Right ventricle myocardium superior (tissue), 1 donor: ENCODE measurements around the gene MYO1B. TPM values are rescaled to one million over a fixed set of nuclear protein-coding genes. Genes with fewer than 3 reads are reported as not detected.

Source experiments
- ATAC-seq: fragments of 200-7000 bp; cut with Tn5 transposase; one replicate; pipeline ENCODE4 v1.9.1; 2020; ENCODE audit warnings: mild to moderate bottlenecking; ENCODE audit not compliant: poor library complexity
- DNase-seq: peaks from one replicate; pipeline ENCODE4 v3.0.0-alpha.2; 2020
- intact Hi-C: fragments of 100-400 bp; cut with DNase I; formaldehyde crosslinking; loops from one replicate; pipeline ENCODE4 v1.11.2; 2022
- total RNA-seq: library from RNA; stranded (reverse); fragmentation: NEBNext Ultra II Directional; extraction: Animal tissue kit (Norgen Biotek cat#: 25700); gene quantifications from one replicate; pipeline ENCODE4 v1.2.1, GENCODE V29; 2021
- donor health status: DM: no; HTN: yes; CAD: no; lungs with severe emphysema.

The MYO1B gene
- total RNA-seq, 1 donor from 2014 or later: 16.8 TPM

- ATAC-seq: no peak
- intact Hi-C loops: no loop called here
- no peak for DNase-seq
These were observed 35.9 kb downstream of the MYO1B start for GRCh38 chr2:191280834-191281756.

DNA sequence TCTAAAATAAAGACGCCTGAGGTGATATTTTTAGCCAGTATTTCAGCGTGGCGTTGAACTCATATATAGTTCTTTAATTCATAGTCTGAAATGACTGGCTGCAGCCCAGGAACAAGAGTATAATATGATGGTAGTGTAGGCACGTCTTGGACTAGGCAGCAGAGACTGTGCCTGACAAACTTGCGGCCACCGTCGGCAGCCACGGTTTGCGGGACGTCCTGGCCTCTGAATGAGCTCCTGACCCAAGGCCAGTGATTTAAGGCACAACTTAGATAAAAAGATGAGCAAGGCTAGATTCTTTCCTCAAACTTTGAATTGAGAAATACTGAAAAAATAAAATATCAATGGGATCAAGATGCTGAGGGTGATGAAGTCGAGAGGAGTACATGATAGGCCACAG lies 40.0 kb downstream of the MYO1B start:
- intact Hi-C loops: no loop called here
- no peak for ATAC-seq

GRCh38 chr2:191287820-191288219 lies 42.6 kb downstream of the MYO1B start:
- no peak for DNase-seq
- intact Hi-C loops: no loop called here
- ATAC-seq: no peak

More for the DNA sequence above, 40.0 kb downstream of the MYO1B start:
- DNase-seq: no peak

- intact Hi-C loops: no loop called here
- no peak for ATAC-seq
- no peak for DNase-seq
These were observed 43.8 kb downstream of the MYO1B start for GRCh38 chr2:191289049-191289448.

DNA sequence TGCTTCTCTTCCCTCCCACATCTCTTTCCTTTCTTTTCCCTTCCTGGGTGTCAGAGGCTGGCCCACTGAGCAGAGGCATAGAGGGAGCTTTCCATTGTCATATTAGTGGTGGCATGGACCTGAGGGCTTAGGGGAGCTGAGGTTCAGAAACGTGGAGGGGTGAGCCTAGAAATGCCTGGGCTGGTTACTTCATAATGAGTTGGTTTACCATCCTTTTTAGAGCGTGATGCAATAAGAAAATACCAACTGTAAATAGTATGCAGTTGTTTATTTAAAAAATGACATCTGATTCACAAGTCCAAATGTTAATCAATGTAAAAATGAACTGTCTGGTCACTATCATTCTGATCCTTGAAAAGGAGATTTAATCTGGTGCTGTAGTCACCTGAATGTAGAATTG lies 46.3 kb downstream of the MYO1B start:
- no peak for DNase-seq
- ATAC-seq: no peak
- intact Hi-C loops: no loop called here

DNA sequence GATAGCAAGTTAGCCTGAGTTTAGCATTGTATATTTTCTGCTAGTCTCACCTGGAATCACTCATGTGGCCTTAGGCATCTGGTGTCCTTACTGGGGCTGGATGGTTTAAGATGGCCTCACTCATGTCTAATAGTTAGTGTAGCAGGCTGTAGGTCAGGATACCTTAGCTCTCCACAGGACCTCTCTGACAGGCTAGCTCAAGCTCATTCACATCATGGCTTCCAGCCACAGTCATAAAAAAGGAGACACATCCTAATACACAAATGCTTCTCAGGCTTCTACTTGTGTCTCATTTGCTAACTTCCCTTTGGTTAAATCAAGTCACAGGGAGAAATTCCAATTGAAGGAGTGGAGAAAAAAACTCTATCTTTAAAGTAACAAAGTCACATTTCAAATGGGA lies 47.7 kb downstream of the MYO1B start:
- intact Hi-C loops: no loop called here
- DNase-seq: no peak
- ATAC-seq: no peak

DNA sequence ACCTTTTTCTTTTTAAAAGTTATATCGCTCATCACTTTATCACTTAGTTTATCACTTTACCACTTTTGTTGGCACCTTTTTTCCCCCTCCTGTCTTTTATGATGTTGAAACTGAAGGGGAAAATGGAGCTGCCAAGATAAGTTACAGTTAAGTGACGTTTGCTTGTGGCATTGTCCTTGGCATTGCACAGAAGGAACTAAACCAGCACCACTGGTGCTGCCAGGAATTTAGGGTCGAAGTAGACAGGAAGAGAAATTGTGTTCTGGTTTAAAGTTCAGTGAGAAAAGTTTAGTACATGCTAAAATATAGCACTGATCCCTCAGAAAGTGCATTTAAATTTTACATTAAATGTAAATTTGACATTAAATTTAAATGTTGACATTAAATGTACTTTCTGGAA lies 49.9 kb downstream of the MYO1B start:
- ATAC-seq: no peak
- intact Hi-C loops: no loop called here
- no peak for DNase-seq

- intact Hi-C loops: no loop called here
- ATAC-seq (peak; percentile 44), DNase-seq (no peak)
These were observed 51.1 kb downstream of the MYO1B start for GRCh38 chr2:191296083-191297006.

DNA sequence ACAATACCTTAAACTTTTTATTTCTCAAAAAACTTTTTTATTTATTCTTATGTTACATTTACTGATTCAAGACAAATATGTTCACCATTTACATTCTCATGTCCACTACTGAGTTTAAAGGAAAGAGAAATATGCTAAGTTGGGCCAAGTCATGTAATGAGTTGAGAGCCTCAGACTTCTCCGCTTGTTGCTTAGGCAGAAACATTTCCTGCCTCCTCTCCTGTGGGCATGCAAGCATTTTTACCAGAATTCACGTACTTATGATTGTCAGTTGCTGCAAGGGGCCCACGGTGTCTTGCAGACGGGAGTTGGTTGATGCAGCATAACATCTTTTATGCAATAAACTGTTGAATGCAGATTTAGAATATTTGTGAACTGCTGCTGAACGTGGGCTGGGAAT lies 51.8 kb downstream of the MYO1B start:
- DNase-seq: no peak

GRCh38 chr2:191298306-191298705 lies 53.1 kb downstream of the MYO1B start:
- ATAC-seq (no peak), DNase-seq (no peak)
- intact Hi-C loops: no loop called here

More for the DNA sequence above, 51.8 kb downstream of the MYO1B start:
- intact Hi-C loops: no loop called here
- ATAC-seq: no peak

GRCh38 chr2:191299010-191299409 lies 53.8 kb downstream of the MYO1B start:
- ATAC-seq (no peak), DNase-seq (no peak)
- intact Hi-C loops: no loop called here

DNA sequence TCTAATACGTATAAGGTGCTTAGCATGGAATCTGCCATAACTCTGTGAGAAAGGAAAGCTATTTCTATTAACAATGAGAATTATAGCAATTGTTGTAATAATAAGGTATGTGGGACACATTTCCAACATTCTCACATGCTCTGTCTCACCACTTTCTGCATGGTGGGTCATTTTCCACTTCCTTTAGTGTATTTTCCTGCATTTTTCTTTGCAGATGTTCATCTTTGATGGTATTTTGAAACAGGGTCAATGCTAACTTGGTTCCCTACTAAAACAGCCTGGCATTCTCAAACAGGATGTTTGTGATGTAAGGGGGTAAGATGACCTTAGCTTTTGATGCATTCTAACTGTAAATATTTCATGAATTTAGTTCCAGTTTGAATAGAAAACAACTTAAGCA lies 54.7 kb downstream of the MYO1B start:
- DNase-seq: no peak
- intact Hi-C loops: no loop called here

GRCh38 chr2:191301971-191302370 lies 56.8 kb downstream of the MYO1B start:
- no peak for DNase-seq
- ATAC-seq: no peak
- intact Hi-C loops: no loop called here

More for the DNA sequence above, 54.7 kb downstream of the MYO1B start:
- ATAC-seq: no peak

DNA sequence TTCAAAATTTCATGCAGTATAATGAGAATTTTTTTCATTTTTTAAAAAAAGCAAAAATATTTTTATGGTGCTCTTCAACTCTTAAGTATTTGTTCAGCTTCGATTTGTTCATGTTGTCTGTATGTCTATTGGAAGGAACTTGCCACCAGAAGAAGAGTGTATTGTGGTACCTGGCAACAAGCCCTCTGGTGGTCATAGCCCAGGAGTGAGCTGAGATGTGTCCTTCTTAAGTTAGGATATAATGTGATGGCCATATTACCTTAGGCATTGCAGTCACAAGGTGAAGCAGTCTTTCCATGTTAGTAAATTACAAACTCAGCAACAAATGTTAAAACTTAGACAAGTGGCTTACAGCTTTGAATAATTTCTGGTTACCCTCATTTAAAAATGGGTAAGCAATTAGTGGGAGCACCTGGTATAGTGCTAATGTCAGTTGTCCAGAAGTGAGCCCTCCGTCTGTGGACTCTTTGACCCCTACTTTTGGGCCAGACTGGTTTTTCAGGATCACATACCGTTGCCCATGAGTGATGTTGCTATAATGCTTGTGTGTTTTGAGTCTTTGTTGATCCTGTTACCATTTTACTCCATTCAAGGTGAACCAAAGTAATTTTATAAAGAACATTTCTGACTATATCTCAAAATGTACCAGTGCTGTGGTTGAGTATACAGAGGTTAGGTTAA lies 57.4 kb downstream of the MYO1B start:
- ATAC-seq: no peak
- intact Hi-C loops: no loop called here

DNA sequence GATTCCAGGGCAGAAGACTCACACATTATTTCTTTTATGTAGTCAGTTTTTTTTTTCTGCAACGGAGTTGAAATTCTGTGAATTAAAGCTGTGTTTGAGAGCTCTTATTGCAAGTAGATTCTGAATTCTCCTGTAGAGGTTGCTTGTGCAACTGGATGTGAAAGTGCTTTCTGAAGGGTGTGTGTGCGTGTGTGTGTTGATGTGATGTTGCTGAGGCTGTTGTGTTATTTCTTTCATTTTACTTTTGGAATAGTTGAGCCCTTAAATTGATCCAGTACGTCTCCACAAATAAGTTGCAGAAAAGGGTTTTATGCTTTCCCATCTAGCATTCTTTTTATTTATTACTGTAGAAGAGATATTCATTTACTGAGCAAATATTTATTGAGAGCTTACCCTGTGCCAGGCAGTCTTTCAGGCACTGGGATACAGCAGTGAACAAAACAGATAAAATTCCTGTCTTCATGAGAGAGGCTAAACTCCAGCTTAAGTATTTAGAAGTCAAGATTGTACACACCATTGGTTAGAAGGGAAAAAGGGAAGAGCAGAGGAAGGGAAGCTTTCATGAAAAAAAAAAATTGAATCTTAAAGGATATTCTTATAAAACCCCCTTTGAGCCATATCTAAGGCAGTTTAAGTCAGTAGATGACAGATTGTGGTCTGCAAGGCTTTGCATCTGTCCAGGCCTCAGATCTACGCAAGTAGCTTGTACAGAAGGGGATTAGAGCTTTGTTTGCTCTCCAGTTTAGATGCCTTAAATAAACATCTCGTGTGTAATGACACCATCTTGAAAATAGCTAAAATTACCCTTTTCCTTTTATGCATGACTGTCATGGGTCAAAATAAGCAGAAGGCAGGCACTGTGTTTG lies 58.2 kb downstream of the MYO1B start:
- ATAC-seq: no peak
- no peak for DNase-seq
- intact Hi-C loops: no loop called here

More for the DNA sequence above, 57.4 kb downstream of the MYO1B start:
- no peak for DNase-seq

- ATAC-seq (peak; percentile 88), DNase-seq (peak; percentile 83)
- intact Hi-C loops: no loop called here
These were observed 60.0 kb downstream of the MYO1B start for GRCh38 chr2:191304939-191305875.

GRCh38 chr2:191308026-191308425 lies 62.8 kb downstream of the MYO1B start:
- intact Hi-C loops: no loop called here
- ATAC-seq (no peak), DNase-seq (no peak)
